NCI-H2171 treated with DMSO at 0.1 percent for 48 hours (cell line): Measurements from ENCODE around the gene ANKRD28.
A peak's percentile ranks its signal among the peaks of the same experiment; 100 is the strongest.
"Not testable (repeated sequence)": the region's sequence is repeated elsewhere in the genome, so short reads cannot be mapped to it uniquely, and the experiment has no call there.

ENCODE experiments used
- DNase-seq: peaks from one replicate; lab custom pipeline; 2025; lab: John Stamatoyannopoulos, UW

ANKRD28 gene

DNA sequence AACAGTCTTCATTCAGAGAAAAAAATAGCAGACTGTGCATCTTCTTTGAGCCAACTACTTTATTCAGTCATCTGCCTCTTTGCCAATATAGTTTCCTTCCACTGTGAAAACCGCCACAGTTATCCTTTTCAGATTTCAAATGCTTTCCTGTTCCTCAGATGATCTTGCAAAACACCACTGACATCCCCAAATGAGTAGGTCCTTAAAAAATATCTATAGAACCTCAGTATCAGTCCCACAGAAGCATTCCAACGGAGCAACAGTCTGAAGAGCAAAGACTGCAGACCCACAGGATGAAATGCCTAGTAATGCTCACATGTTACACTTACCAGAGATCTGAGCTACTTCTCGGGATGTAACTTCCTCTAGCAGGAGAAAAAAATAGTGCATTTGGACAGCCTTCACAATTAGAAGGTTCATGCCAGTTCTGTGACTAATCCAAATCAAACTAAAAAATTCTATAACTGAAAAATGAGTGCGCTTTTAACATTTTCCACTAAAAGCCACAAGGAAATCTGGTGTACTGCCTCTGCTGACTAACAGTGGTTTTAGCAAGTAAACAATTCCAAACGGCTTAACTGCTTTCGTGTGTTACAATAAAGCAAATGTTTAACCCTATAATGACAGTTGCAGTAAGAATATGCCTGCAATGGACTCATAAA lies at the start of gene ANKRD28:
Gene ANKRD28 (minus strand): TSS at position 338 of the 662 bp plus-strand sequence. CDS start 1,458 bp downstream, outside the sequence.
- no peak for DNase-seq

GRCh38 chr3:15847239-15847638 lies 49.5 kb upstream of the ANKRD28 start:
- no peak for DNase-seq

DNA sequence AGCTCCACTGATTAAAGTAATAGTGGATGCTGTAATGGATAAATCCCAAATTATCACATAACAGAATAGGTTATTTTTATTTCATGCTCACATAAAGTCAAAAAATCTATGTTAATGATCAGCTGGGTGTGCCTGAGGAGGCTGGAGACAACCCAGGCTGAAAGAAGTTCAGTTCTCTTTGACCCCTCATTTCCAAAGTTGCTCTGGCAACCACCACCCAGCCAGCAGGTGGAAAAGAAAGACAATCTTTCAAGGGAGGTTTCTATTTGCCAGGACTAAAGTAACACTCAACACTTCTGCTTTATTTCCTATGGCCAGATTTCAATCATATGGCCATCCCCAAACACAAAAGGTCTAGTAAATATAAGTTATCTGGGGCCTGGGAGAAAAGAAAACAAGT lies 48.8 kb upstream of the ANKRD28 start:
- no peak for DNase-seq

GRCh38 chr3:15845475-15845874 lies 47.7 kb upstream of the ANKRD28 start:
- no peak for DNase-seq

GRCh38 chr3:15844889-15845288 lies 47.1 kb upstream of the ANKRD28 start:
- no peak for DNase-seq

DNA sequence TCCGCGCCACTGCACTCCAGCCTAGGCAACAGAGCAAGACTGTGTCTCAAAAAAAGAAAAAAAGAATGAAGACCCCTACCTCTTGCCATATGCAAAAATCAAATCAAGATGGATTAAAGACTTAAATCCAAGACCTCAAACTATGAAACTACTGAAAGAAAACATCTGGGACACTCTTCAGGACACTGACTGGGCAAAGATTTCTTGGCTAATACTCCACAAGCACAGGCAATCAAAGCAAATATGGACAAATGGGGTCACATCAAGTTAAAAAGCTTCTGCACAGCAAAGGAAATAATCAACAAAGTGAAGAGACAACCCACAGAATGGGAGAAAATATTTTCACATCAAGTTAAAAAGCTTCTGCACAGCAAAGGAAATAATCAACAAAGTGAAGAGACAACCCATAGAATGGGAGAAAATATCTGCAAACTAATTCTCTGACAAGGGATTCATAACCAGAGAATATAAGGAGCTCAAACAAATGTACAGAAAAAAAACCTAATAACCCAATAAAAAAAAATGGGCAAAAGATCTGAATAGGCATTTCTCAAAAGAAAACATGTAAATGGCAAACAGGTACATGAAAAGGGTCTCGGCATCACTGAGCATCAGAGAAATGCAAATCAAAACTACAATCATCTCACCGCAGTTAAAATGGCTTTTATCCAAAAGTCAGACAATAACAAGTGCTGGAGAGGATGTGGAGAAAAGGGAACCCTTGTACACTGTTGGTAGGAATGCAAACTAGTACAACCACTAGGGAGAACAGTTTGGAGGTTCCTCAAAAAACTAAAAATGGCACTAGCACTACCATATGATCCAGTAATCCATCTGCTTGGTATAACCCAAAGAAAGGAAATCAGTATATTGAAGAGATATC lies 43.6 kb upstream of the ANKRD28 start:
- not testable (repeated sequence) for DNase-seq

DNA sequence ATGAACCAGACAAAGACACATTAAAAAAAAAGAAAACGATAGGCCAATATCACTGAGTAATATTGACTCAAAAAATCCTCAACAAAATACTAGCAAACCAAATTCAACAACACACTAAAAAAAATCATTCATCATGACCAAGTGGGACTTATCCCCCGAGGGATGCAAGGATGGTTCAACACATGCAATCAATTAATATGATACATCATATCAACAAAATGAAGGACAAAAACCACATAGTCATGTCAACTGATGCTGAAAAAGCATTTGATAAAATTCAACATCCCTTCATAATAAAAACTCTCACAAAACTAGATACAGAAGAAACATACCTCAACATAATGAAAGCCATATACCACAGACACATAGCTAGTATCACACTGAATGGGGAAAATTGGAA lies 41.8 kb upstream of the ANKRD28 start:
- DNase-seq, result no peak

DNA sequence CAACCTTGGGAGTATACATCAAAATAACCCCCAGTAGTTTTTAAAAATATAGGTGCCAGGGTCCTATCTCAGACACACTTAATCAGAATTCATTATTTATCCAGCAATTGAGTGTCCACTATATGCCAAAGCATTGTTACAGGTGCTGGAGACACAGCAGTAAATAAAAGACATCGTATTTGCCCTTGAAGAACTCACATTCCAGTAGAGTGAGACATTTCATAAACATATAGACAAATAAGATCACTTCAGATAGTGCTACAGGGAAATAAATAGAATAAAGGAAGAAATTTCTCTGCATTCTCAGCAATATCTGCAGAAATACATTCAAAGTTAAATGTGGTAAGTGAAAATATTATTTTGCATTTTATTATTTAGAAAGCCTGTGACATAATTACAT lies 34.1 kb upstream of the ANKRD28 start:
- no peak for DNase-seq

GRCh38 chr3:15825016-15825415 lies 27.2 kb upstream of the ANKRD28 start:
- DNase-seq, result no peak

- peak; percentile 6 for DNase-seq
These were observed 25.3 kb upstream of the ANKRD28 start for GRCh38 chr3:15823092-15823491.

DNA sequence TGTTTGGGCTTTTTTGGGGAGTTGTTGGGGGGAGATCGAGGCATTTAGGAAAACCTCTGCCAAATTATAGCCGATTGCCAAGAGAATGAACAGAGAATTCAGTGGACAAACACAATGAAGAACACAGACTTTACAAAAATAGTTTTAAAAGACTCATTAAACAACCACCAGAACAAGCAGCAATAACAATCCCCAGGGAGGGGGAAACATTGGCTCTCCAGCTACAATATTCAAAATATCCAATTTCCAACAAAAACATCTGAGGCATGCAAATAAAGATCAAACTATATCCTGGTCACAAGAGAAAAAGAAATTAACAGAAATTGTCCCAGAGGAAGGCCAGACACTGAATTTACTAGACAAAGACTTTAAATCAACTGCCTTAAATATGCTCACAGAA lies 24.5 kb upstream of the ANKRD28 start:
- DNase-seq, result no peak

GRCh38 chr3:15820911-15821310 lies 23.1 kb upstream of the ANKRD28 start:
- DNase-seq, result no peak

DNA sequence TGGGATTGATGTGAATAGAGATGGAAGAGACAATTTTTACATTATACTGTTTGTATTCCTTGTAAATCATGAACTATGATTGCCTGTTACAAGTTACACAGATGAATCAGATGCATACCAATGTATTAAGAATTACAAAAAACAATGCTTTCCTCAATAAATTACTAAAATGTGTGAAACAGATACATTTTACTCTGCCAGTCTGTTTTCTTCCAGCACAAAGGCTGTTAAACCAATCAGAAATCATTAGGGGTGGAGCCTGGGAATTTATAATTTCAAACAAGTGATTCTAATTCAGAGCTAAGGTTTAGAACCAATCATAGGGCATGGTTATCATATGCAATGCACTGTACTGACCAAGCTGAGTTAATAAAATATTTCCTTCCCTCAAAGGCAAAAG lies 21.8 kb upstream of the ANKRD28 start:
- no peak for DNase-seq

DNA sequence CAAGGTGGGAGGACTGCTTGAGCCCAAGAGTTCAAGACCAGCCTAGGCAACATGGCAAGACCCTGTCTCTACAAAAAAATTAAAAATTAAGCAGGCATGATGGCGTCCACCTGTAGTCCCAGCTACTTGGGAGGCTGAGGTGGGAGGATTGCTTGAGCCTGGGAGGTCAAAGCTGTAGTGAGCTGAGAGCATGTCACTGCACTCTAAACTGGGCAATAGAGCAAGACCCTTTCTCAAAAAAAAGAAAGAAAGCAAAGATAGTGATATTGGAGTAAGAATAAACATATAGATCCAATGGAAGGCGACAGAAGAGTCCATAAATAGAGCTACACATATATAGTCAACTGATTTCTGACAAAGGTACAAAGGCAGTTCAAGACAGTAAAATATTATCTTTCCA lies 21.3 kb upstream of the ANKRD28 start:
- no peak for DNase-seq

GRCh38 chr3:15815696-15816095 lies 17.9 kb upstream of the ANKRD28 start:
- DNase-seq, result peak; percentile 17

DNA sequence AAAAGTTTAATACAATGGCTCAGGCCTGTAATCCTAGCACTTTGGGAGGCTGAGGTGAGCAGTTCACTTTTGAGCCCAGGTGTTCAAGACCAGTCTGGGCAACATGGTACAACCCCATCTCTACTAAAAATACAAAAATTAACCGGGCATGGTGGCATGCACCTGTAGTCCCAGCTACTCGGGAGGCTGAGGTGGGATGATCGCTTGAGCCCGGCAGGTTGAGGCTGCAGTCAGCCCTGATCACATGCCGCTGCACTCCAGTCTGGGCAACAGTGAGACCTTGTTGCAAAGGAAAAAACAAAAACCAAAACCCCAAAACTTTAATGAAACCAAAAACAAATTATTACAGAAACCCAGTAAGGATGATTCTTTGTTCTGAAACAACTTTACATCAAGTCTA lies 15.3 kb upstream of the ANKRD28 start:
- not testable (repeated sequence) for DNase-seq

DNA sequence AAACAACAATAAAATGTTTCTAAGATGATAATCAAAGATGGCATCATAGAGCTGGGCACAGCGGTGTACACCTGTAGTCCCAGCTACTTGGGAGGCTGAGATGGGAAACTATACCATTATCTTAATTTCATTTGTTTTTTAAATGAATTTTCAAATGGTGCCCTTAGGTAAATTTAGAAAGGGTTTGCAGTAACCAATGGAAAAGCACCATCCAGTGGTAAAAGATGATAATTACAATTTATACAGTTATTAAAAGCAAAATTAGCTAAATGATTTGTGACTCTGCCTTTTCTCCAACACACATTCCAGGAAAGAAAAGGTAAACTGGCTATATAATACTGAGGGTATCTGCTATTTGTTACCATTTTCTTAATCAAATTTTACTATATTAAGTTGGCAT lies 14.4 kb upstream of the ANKRD28 start:
- DNase-seq, result no peak

DNA sequence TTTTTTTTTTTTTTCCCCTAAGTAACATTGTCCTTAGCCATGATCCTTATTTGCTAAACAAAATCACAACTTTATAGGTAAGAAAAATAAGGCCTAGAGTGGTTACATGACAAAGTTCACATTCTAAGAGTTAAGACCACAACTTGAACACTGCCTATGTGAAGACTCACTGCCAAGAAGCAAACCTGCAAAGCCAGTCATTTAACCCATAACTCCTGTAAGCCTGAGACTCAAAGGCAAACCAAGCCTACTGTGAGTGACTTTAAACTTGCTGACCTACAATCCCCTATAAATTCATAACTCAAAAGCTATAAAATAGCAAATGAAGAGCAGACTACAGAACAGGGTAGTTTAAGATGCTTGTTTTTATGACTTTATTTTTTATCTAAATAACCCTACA lies 12.9 kb upstream of the ANKRD28 start:
- DNase-seq, result no peak

DNA sequence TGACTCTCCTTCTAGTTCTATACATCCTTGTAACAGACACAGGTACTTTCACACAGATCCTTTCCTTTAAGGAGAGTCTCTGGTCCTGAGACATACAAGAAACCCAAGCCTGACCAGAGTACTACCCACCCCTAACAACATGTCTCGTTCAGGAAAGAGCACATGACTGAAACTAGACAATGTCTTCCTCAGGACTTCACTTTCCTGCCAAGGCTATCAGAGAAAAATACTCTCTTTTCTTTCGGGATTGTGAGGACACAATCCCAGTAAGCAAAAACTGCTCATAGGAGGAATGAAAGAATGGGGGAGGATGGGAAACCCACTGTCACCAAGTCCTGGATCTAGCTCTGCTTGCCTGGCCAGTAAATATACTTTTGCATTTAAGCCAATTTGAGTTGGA lies 11.5 kb upstream of the ANKRD28 start:
- no peak for DNase-seq

DNA sequence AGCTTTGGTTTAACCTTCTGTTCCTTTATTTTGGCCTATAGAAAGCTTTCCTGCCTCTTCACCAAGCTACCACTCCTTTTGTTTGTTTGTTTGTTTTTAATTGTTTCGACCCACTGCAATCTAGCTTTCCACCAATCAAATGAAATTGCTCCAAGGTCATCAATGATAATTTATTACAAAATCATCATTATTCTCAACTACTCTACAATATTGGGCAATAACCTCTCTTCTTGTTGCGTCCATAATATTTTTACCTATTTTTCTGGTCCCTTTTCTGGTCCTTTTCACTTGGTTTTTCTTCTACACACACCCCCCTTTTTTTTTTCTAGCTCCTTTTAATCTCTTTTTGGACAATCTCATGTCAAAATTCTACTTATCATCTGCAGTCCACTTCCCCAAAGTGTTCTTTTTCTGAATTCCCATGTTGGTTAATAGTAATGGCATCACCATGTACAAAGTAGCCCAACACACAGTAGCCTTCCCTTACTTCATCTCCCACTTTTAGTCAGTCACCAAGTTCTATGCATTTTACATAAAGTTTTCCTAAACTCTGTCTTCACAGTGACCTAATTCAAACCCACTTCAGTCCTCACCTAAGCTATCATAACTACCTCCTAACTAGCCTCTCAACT lies 11.0 kb upstream of the ANKRD28 start:
- DNase-seq, result no peak

DNA sequence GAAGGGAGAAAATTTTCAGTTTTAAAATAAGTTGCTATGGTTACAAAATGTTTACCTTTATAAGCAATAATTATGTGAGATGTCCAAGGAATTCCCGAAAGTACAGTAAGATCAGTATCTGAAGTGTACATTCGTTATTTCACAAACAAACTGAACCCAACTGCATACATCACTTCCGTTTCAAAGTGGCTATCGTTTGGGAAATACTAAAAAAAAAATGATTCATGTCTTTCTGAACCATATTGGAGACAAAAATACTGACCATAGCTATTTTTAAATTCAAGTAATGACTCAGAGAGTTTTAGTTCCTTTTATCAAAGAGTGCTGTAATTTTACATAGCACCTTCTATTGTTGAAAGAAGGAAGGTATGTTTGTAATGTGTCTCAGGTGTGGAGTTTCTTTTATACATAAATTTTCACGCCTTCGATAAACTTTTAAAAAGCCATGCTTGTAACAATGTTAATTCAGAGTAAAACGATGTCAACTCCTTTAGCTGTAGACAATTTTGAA lies 8.0 kb upstream of the ANKRD28 start:
- DNase-seq, result no peak

DNA sequence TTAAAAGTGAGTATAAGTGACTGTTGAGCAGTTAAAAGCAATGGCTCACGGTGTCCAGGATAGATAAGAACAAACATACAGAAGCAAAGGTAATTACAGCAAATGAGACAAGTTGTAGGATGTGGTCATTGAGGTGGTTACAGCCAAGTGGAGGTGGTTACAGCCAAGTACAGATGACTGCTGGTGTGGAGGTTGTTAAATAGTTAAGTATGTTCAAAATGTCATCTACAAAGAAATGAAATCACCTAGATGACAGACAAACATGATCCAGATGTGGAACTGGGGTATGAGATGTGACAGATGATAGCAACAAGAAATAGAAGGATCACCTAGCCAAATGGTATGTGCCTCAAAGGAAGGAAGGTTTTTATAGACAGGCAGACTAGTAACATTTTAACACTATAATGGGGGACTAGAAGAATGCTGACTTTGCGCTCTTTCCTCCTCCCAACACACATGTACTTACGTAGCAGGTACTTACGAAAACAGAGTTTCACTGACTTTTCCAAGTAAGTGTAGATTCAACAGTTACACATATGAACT lies 6.8 kb upstream of the ANKRD28 start:
- DNase-seq, result no peak

DNA sequence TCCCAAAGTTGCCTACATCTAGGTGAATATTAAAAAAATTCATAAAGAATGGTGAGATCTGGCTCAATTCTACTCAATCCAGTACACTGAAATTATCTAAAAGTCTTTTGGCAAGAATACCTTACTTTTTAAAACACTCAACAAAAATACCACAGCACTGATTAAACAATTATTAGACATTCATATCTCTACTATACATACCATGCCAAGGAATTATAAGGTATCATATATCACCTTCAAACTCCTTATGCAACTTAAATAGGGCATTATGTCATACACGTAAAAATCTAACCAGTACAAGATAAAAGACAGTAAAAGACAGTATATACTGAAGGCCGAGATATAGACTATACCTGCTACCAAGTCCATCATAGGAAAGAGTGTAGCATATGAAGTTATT lies 6.1 kb upstream of the ANKRD28 start:
- no peak for DNase-seq
